Activated CD8-positive, alpha-beta memory T cell treated with anti-CD3 and anti-CD28 coated beads, Interleukin-2, amount 50 U/mL, for 24 hours (primary cell): ENCODE results near the gene TIGD4.
A peak's percentile ranks its signal among the peaks of the same experiment; 100 is the strongest.

Experiments
- DNase-seq: peaks from one replicate; pipeline ENCODE4 v3.0.0-alpha.2; 2020; ENCODE audit errors: extremely low read depth

Gene TIGD4

DNA sequence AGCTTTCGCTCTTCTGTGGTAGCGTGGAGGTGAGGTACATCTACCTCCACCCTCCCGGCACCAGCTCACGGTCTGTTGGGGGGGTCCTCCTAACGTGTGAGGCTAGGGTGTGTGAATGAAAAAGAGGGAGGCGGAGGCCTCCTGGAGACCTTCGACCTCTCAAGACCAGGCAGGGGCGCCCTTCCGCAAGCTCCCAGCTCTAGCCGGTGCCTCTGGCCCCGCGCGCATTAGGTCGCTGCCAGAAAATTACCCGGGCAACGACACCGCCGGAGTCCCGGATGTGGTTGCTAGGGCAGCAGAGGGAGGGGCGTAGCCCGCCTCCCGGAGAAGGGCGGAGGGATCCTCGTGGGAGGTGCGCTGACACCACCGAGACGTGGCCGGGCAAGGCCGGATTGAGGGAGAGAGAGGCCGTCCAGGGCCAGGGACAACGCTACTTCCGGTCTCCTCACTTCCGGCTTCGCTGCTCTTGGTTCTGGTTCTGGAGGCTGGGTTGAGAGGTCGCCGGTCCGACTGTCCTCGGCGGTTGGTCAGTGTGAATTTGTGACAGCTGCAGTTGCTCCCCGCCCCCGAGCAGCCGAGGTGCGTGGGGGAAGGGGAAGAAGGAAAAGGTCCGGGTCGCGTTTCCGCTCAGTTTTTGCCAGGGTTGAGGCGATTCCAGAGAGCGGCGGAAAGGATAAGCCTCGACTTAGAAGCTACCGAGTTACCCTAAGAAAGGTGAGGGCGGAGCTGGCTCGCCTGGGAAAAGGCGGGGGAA is at the start of gene TIGD4, which contains the start of gene ARFIP1:
Gene TIGD4, minus strand, starts transcription at position 218 of the 754 bp plus-strand sequence. CDS start 8,726 bp downstream, outside the sequence.
Gene ARFIP1, plus strand, starts transcription at position 442 of the 754 bp plus-strand sequence. CDS start 49,680 bp downstream, outside the sequence.
- peak; percentile 82 for DNase-seq

DNA sequence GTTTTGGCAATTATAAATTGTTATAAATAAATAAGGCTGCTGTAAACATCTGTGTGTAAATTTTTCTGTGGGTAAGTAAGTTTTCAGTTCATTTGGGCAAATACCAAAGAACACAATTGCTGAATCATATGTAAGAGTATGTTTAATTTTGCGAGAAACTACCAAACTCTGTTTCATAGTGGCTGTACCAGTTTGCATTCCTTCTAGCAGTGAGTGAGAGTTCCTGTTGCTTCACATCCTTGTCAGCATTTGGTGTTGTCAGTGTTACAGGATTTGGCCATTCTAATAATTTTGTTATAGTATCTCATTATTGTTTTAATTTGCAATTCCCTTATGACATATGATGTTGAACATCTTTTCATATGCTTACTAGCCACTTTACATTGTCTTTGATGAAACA is 48.6 kb upstream of the TIGD4 start:
- DNase-seq: no peak

DNA sequence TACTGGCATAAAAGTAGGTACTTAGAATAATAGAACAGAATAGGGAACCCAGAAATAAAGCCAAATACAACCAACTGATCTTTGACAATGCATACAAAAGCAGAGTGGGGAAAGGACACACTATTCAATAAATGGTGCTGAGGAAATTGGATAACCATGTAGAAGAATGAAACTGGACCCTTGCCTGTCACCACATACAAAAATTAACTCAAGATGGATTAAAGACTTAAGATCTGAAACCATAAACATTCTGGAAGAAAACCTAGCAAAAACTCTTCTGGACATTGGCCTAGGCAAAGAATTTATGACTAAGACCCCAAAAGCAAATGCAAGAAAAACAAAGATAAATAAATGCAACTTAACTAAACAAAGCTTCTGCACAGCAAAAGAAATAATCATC is 45.8 kb upstream of the TIGD4 start:
- DNase-seq: no peak

DNA sequence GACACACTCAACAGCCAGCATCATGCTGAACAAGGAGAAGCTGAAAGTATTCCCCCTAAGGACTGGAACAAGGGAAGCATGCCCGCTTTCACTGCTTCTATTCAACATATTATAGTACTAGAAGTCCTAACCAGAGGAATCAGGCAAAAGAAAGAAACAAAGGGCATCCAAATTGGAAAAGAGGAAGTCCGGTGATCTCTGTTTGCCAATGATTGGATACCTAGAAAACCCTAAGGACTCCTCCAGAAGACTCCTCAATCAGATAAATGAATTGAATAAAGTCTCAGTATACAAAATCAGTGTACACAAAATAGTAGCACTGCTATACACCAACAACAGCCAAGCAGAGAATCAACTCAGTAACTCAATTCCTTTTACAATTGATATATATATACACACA is 45.0 kb upstream of the TIGD4 start:
- DNase-seq: no peak

DNA sequence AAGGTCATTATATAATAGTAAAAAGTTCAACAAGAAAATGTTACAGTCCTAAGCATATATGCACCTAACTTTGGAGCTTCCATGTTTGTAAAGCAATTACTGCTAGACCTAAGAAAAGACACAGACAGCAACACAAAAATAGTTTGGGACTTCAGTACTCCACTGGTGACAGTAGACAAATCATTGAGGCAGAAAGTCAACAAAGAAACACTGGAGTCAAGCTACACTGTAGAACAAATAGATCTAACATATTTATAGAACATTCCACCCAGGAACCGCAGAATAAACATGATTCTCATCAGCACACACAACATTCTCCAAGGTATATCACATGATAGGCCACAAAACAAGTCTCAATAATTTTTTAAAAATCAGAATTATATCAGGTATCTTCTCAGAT is 42.8 kb upstream of the TIGD4 start:
- no peak for DNase-seq

DNA sequence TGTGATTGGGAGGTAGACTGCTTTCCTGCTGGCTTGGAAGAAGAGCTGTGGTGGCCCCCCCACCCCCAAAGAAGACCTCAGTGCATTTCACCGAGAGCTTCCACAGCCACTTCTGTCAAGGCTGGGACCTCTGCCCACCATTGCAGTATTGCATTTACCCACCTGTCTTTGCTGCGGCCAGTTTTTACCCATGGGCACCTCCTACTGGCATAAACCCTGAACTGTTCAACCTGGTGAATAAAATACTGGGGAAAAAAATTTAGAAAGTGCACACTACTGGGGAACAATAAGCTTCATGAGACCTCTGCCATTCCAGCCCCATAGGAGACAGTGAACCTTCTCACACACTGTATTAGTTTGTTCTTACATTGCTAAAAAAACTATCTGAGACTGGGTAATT is 40.5 kb upstream of the TIGD4 start:
- no peak for DNase-seq

DNA sequence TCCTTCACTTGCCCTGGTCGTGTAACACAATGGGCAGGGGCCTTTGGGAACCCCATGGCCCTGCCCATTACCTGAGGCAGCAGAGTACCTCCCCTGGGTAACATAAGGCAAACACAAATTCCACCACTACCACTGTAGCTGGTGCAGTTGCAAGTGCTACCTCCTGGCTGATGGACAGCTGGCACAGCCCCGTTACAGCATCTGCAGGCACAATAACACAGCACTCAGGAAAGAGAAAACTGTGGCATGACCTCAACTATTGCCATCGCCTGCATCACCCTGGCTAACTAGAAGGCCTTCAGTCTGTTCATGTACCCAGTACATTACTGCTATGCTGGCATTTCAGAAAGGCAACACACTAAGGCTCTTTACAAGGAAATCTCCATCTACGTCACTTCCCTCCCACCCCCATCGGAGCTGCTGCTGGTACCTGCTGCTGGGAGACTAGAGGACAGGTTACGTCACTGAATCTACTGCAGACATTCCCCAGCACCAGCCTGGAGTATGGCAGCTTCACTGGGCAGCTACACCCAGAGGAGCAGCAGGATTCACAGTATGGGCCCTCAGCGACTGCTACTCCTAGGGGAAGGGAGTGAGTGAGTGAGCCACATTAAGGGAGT is 39.6 kb upstream of the TIGD4 start:
- DNase-seq: no peak

DNA sequence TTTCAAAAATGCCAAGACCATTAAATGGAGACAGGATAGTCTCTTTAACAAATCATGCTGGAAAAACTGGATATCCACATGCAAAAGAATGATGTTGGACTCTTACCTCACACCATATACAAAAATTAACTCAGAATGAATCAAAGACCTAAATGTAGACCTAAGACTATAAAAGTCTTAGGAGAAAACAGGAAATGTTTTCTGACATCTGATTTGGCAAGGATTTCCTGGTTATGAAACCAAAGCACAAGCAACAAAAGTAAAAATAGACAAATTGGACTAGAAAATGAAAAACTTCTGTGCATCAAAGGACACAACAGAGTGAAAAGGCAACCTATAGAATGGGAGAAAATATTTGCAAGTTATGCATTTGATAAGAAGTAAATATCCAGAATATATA is 37.8 kb upstream of the TIGD4 start:
- no peak for DNase-seq

DNA sequence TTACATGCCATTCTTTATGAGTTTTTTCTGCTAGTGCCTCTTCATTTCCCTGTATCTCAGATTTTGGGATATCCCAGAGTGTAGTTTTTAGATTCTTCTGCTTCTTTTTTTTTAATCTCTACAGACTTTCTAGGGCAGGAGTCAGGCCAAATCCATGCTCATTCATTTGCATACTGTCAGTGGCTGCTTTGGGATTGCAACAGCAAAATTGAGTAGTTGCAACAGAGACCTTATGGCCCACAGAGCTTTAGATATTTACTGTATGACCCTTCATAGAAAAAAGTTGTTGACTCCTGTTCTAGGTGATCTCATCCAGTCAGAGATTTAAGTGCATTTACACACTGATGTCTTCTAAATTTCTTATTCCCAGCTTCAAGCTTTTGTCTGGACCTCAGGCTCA is 35.5 kb upstream of the TIGD4 start:
- DNase-seq: no peak

DNA sequence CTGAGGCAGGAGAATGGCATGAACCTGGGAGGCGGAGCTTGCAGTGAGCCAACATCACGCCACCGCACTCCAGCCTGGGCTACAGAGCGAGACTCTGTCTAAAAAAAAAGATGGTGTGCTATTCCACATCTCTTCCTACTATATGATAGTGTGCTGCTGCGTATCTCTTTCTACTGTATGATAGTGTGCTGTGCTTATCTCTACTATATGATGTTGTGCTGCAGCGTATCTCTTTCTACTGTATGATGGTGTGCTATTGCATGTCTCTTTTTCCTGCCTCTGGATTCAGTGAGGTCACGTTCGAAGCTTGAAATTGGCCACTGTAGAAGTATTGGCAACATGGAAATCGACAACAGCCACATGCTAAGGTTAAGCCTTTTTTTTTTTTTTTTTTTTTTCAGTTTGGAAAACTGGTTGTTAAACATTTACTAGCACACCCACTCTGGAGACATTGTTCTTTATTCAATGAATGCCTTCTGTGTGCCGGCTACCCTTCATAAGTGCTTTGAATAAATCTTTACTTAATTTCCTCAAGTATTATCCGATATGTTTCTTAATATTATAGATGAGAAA is 31.3 kb upstream of the TIGD4 start:
- DNase-seq: no peak

DNA sequence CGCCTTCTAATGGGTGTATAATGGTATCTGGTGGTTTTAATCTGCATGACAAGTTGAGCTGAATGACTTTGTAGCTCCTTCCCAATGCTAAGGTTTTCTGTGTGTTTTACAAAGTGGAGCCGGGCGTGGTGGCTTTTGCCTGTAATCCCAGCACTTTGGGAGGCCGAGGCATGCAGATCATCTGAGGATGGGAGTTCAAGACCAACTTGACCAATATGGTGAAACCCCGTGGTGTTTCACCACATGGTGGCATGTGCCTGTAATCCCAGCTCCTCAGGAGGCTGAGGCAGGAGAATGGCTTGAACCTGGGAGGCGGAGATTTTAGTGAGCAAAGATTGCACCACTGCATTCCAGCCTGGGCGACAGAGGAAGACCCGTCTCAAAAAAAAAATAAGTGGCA is 29.1 kb upstream of the TIGD4 start:
- no peak for DNase-seq

DNA sequence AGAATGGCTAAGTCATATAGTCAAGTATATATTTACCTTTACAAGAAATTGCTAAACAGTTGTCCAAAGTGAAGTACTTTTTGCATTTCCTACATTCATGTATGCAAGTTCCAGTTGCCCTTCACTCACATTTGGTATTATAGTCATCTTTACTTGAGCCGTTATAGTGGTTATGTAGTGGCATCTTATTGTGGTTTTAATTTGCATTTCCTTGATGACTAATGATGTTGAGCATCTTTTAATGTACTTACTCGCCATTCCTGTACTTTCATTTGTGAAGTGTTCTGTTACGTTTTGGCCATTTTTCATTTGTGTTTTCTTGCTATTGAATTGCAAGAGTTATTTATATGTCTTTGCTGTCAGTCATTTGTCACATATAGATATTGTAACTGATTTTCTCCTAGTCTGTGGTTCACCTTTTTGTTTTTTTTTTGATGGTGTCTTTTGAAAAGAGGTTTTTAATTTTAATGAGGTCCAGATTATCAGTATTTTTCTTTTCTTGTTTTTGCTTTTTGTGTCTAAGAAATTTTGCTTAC is 27.8 kb upstream of the TIGD4 start:
- DNase-seq: no peak

DNA sequence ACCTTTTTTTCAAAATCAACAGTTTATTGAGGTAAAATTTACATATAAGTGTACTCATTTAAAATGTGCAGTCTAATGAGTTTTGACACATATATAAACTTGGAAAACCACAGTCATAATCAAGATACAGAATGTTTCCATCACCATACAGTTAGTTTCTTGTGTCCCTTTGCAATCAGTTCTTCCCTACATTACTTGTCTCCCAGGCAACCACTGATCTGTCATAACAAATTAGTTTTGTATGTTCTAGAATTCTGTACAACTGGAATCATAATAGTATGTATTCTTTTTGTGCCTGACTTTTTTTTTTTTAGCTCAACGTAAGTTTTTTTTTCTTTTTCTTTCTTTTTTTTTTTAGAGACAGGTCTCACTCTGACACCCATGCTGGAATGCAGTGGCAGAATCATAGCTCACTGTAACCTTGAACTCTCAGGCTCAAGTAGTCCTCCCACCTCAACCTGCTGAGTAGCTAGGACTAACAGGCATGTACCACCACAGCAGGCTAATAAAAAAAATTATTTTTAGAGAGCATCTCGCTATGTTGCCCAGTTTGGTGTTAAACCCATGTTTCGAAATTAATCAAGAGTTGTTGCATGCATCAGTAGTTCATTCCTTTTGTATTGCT is 27.1 kb upstream of the TIGD4 start:
- no peak for DNase-seq

DNA sequence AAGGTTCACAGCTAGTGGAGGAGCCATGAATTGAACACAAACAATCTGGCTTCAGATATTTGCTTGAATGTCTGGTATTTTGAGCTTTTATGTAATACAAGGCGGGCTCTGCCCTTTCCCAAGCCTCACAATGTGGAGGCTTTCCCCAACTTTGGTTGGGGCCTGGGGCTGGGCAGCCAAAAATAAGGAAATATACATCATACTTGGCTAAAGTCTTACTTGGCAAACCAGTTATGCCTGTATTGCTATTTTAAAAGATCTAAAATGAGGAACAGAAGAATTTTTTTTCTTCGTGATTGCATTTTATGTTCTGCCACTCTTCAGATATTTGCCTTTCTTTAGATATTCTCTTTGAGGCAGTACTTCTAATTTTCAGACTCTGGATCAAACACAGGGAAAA is 26.3 kb upstream of the TIGD4 start:
- DNase-seq: no peak

DNA sequence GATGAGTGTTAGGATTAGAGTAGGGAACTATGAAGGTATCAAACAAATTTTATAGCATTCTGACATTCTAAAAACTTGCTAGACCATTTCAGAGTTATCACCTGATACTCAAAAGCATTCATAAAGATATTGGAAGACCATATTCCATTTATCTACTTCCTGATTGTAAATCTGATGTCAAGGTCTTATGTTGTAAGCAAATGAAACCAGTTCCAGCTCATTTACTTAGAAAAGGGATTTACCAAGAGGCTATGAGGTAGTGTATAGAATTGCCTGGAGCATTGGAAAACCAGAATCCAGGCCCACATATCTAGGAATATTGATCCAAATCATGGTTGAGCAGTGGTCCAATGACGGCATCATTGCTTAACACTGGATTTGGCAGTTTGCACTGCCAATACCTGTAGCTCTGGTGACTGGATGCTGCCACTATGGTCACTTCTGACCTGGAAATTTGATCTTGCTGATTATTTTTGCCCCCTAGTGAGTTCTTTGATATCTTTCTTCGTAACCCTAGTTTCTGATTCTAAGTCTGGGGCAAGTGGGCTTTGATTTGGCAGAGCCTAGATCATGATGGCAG is 25.6 kb upstream of the TIGD4 start:
- no peak for DNase-seq

DNA sequence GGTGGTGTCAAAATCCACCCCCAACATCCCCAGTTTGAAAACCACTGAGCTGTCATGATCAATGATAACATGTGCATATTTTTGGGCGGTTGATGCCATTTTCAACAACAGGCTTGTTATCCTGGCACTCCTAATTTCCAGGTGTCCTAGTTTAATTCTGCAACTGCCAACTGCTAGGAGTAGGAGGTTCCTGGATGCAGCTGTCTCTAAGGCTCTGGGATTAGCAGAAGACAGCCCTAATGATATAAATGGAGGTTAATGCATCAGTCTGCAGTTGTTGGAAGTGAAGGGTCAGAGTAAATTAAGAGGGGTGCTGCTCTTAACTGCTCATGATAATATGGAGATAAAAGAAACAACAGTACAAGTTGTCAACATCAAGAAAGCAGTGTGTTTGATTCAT is 24.0 kb upstream of the TIGD4 start:
- no peak for DNase-seq

DNA sequence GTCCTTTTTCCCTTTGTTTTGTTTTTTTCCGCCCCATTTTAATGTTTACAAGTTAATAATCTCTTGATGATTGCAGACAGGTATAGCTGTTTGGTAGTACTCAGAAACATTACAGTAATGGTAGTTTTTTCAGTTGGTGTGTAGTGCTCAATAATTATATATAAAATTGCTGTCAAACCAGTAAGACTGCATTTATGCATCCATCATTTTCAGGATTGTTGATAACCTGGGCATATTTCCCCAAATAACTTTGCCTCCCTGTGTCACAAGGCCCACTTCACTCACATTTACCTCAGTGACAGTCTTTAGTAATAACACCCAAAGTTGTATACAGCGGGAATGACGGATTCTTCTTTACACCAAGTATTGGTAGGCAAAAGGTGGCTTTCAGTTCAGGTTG is 16.4 kb upstream of the TIGD4 start:
- no peak for DNase-seq

DNA sequence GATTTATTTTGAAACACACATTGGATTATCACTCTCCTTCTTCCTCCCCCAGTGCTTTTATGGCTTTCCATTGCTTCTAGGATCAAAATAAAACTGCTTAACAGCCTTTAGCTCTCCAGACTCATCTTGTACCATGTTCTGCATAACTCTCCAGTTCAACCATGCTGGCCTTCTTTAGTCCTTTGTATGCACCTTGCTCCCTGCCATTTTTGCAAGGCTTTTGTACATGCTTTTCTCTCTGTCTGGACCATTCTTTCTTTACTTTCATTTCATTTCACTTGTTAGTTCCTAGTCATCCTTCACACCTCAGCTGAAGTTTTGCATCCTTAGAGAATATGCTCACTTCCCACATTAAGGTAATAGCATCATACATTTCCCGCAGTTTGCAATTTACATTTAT is 7.1 kb upstream of the TIGD4 start:
- DNase-seq: no peak

DNA sequence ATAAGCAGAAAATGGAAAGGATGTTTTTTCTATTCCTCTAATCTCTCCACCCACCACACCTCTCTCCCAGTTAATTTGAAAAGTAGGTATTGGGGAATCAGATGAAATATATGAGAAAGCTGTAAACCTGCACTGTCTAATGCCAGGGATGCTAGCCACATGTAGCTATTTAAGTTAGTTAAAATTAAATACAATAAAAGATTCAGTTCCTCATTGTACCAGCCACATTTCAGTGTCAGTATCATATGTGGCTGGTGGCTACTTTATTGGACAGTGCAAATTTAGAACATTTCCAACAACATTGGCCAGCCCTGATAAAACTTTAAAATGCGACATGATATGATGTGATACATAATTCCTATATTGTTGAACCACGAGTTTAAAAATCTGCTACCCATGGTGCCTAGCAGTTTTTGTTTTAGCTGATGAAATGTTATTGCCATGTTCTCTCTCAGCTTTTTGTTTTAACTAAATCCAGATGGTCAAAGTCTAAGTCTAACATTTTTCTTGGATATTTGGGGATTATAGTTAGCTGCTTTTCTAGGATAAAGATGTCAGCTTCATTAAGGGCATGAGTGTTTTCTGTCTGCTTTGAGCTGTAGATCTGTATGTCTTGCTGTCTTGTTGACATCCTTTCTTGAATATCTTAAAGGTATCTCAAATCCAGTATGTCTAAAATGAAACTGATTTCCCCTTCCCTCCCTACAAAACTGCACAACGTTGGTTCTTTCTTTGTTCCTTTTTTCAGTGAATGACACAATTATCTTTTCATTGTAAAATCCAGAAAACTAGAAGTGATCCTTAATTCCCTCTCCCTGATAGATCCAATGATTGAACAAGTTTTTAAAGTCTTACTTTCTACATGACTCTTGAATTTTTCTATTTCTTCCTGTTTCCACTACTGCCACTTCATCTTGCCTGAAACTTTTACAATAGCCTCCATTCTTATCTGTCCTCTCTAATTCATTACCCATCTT is 6.4 kb upstream of the TIGD4 start:
- DNase-seq: no peak

DNA sequence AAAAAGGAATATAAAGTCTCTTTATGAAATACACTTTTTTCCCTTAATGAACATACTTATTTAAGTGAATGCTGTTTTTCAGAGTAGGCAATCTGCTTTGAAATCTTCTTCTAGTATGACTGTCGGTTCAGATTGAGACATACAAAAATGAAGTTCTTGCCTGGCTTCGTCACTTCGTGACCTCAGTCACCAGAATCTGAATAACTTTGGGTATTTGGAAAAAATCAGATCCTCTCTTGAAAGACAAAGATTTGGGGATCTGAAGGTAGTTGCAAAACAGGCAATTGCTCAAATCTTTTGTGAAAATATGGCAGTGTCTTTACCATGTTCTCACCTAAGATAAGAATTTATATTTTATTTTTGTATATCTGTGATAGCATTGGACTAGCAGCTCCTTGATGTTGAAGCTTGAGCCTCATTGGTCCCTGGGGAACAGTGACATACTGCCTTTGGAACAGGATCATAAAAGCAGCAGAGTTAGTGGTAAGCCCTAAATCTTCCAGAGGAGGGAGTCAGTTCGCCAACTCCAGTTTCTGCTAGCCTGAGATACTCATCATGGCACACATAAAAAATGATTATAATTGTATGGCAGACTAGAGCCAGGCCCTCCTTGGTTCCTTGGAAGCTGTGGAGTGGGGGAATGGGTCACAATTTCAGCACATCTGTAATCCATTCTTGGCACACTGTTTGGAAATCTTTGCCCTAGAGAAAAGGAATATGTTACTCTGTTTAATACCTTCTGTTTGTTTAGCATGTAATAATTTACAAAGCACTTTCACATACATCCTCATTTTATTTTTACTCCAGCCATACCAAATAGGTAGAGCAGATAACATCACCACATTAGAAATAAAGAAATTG is 5.2 kb upstream of the TIGD4 start:
- no peak for DNase-seq
